Measurements from ENCODE around the gene CEACAM6. TPM values are rescaled to one million over a fixed set of nuclear protein-coding genes. Genes with fewer than 3 reads are reported as not detected.
"Not testable (repeated sequence)": the region's sequence is repeated elsewhere in the genome, so short reads cannot be mapped to it uniquely, and the experiment has no call there.

Gene CEACAM6
- total RNA-seq, 1 experiment from 2014 or later = 10.7 TPM

GRCh38 chr19:41707871-41708371, 47.4 kb upstream of the CEACAM6 start:
- H3K36me3 ChIP-seq (ENCODE audit: control insufficient read depth, insufficient read depth, low read length) = no peaks in the 10 kb centered on the region
- no peaks in the 10 kb centered on the region for H3K27me3 ChIP-seq (replicated peaks; ENCODE audit: control insufficient read depth, insufficient read depth, low read length)
- BruUV-seq (replicated peaks) = no TSS peak
- ChIA-PET CTCF (interaction anchor here (1.5 to 2.0 kb wide), 5 partner anchors 14 to 113 kb away, joined by 5 to 38 read pairs (median 19); no protein-coding TSS in a partner anchor), POLR2A (no interaction called here)
- no peak for TF ChIP-seq CTCF (IDR thresholded peaks at IDR 0.05; ENCODE audit: insufficient read depth in 1 of 2, low read depth in 1 of 2, low read length in 1 of 2, severe bottlenecking in 1 of 2, unreplicated experiment in 1 of 2)
- Mint-ChIP-seq H3K9me3 (ENCODE audit: unreplicated experiment) (no peaks in the 10 kb centered on the region), H3K27ac (ENCODE audit: unreplicated experiment) (no peak overlapping the region), H3K36me3 (ENCODE audit: insufficient read depth, unreplicated experiment) (peaks cover 5% of the 10 kb centered on the region), H3K4me3 (ENCODE audit: unreplicated experiment) (no peak overlapping the region), H3K27me3 (ENCODE audit: insufficient read depth, unreplicated experiment) (peaks cover 5% of the 10 kb centered on the region), H3K4me1 (ENCODE audit: low read depth, unreplicated experiment) (peaks cover 13% of the 10 kb centered on the region)
- no peak overlapping the region for H3K4me3 ChIP-seq (ENCODE audit: low read depth, low read length)
- no peaks in the 10 kb centered on the region for H3K4me1 ChIP-seq
- DNase-seq = no peak
- no peaks in the 10 kb centered on the region for H3K9me3 ChIP-seq
- intact Hi-C loops (cut with micrococcal nuclease; ENCODE audit: unreplicated experiment) = loop anchor here (5.0 kb wide), 1 partner anchor 66 kb away; no protein-coding TSS in a partner anchor

DNA sequence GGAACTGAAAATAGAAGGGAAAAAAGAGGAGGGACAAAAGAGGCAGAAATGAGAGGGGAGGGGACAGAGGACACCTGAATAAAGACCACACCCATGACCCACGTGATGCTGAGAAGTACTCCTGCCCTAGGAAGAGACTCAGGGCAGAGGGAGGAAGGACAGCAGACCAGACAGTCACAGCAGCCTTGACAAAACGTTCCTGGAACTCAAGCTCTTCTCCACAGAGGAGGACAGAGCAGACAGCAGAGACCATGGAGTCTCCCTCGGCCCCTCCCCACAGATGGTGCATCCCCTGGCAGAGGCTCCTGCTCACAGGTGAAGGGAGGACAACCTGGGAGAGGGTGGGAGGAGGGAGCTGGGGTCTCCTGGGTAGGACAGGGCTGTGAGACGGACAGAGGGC, 46.8 kb upstream of the CEACAM6 start, which contains the start of gene CEACAM5:
TSS of gene CEACAM5 (plus strand) at position 146 of the 400 bp plus-strand sequence. CDS start at position 252, 106 bp downstream.
- intact Hi-C loops (cut with micrococcal nuclease; ENCODE audit: unreplicated experiment) = loop anchor here (5.0 kb wide), 1 partner anchor 66 kb away; no protein-coding TSS in a partner anchor
- H3K4me1 ChIP-seq = no peaks in the 10 kb centered on the region
- CTCF ChIA-PET = interaction anchor here (2.0 kb wide), 1 partner anchor 26 kb away, joined by 24 read pairs; no protein-coding TSS in a partner anchor

DNA sequence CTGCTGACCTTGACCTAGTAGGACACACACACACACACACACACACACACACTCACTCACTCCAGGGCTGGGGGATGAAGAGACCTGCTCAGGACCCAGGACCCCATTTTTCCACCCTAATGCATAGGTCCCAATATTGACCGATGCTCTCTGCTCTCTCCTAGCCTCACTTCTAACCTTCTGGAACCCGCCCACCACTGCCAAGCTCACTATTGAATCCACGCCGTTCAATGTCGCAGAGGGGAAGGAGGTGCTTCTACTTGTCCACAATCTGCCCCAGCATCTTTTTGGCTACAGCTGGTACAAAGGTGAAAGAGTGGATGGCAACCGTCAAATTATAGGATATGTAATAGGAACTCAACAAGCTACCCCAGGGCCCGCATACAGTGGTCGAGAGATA, 45.8 kb upstream of the CEACAM6 start:
- DNase-seq; H3K4me1 ChIP-seq; H3K4me3 Mint-ChIP-seq (ENCODE audit: unreplicated experiment); H3K9me3 ChIP-seq; H3K9me3 Mint-ChIP-seq (ENCODE audit: unreplicated experiment); H3K36me3 ChIP-seq (ENCODE audit: control insufficient read depth, insufficient read depth, low read length); POLR2A ChIA-PET; H3K36me3 Mint-ChIP-seq (ENCODE audit: insufficient read depth, unreplicated experiment); H3K27me3 Mint-ChIP-seq (ENCODE audit: insufficient read depth, unreplicated experiment); BruUV-seq (replicated peaks); CTCF ChIA-PET; H3K4me3 ChIP-seq (ENCODE audit: low read depth, low read length); H3K27ac Mint-ChIP-seq (ENCODE audit: unreplicated experiment); H3K27me3 ChIP-seq (replicated peaks; ENCODE audit: control insufficient read depth, insufficient read depth, low read length): not testable (repeated sequence)
- intact Hi-C loops (cut with micrococcal nuclease; ENCODE audit: unreplicated experiment) = loop anchor here (5.0 kb wide), 1 partner anchor 67 kb away; no protein-coding TSS in a partner anchor
- peaks cover 13% of the 10 kb centered on the region for H3K4me1 Mint-ChIP-seq (ENCODE audit: low read depth, unreplicated experiment)

More for the DNA sequence above, 46.8 kb upstream of the CEACAM6 start, which contains the start of gene CEACAM5:
- H3K27me3 ChIP-seq (replicated peaks; ENCODE audit: control insufficient read depth, insufficient read depth, low read length) = no peaks in the 10 kb centered on the region
- no TSS peak for BruUV-seq (replicated peaks)
- H3K4me3 ChIP-seq (ENCODE audit: low read depth, low read length) = no peak within 1 kb of the TSS
- Mint-ChIP-seq H3K27me3 (ENCODE audit: insufficient read depth, unreplicated experiment) (peaks cover 5% of the 10 kb centered on the region), H3K4me1 (ENCODE audit: low read depth, unreplicated experiment) (peaks cover 13% of the 10 kb centered on the region), H3K9me3 (ENCODE audit: unreplicated experiment) (no peaks in the 10 kb centered on the region), H3K4me3 (ENCODE audit: unreplicated experiment) (no peak within 1 kb of the TSS), H3K36me3 (ENCODE audit: insufficient read depth, unreplicated experiment) (peaks cover 5% of the 10 kb centered on the region), H3K27ac (ENCODE audit: unreplicated experiment) (no peak within 1 kb of the TSS)
- no peaks in the 10 kb centered on the region for H3K9me3 ChIP-seq
- DNase-seq = no peak
- no peak for TF ChIP-seq CTCF (IDR thresholded peaks at IDR 0.05; ENCODE audit: insufficient read depth in 1 of 2, low read depth in 1 of 2, low read length in 1 of 2, severe bottlenecking in 1 of 2, unreplicated experiment in 1 of 2)
- POLR2A ChIA-PET = no interaction called here
- H3K36me3 ChIP-seq (ENCODE audit: control insufficient read depth, insufficient read depth, low read length) = no peaks in the 10 kb centered on the region

Data from Caco-2 (cell line).